ENCODE measurements around the gene THAP11. TPM values are rescaled to one million over a fixed set of nuclear protein-coding genes. Genes with fewer than 3 reads are reported as not detected.

Gene THAP11
- total and polyA plus RNA-seq, 2 of the 13 experiments (the other 11 are each of a cell fraction or from before 2014, with no cell fraction given), result 44.2 to 53.4 TPM

GRCh38 chr16:67857547-67858233 lies 15.6 kb downstream of the THAP11 start (continued):
- no peak for TF ChIP-seq MTERF4 (CRISPR knock-in tag; IDR thresholded peaks at IDR 0.05)
- TF ChIP-seq ARID5B (CRISPR knock-in tag; IDR thresholded peaks at IDR 0.05), result peak; percentile 71; the same call in 1 of the 2 replicates
- TF ChIP-seq SAFB2 (CRISPR knock-in tag; IDR thresholded peaks at IDR 0.05; ENCODE audit: borderline replicate concordance, low read depth), result peak; percentile 68; the same call in 1 of the 2 replicates
- TF ChIP-seq RFXANK (CRISPR knock-in tag; IDR thresholded peaks at IDR 0.05), result no peak
- TF ChIP-seq FOXK2 (IDR thresholded peaks at IDR 0.05), result 0 out of 2 replicates have a peak, but pooled peaks have one; percentile 7
- TF ChIP-seq ZFP82 (CRISPR knock-in tag; IDR thresholded peaks at IDR 0.05; ENCODE audit: borderline replicate concordance), result no peak
- TF ChIP-seq CTCF (CRISPR knock-in tag; IDR thresholded peaks at IDR 0.05), result no peak
- peak; percentile 7; the same call in 1 of the 2 replicates for TF ChIP-seq UBTF (CRISPR knock-in tag; IDR thresholded peaks at IDR 0.05)
- TF ChIP-seq U2AF2 (IDR thresholded peaks at IDR 0.05; ENCODE audit: low read depth, low read length), result no peak
- no peak for TF ChIP-seq STAG1 (CRISPR knock-in tag; IDR thresholded peaks at IDR 0.05)
- TF ChIP-seq ZNF292 (CRISPR knock-in tag; IDR thresholded peaks at IDR 0.05; ENCODE audit: borderline replicate concordance, low read depth), result peak; percentile 21; the same call in 1 of the 2 replicates
- no peak for TF ChIP-seq ZNF276 (CRISPR knock-in tag; IDR thresholded peaks at IDR 0.05; ENCODE audit: low read depth)
- no peak for TF ChIP-seq DBP (CRISPR knock-in tag; IDR thresholded peaks at IDR 0.05; ENCODE audit: not compliant biosample characterization)
- TF ChIP-seq NFYC (CRISPR knock-in tag; IDR thresholded peaks at IDR 0.05), result no peak
- TF ChIP-seq ZNF781 (CRISPR knock-in tag; IDR thresholded peaks at IDR 0.05; ENCODE audit: borderline replicate concordance, not compliant biosample characterization), result no peak
- TF ChIP-seq CENPBD1 (CRISPR knock-in tag; IDR thresholded peaks at IDR 0.05; ENCODE audit: borderline replicate concordance, low read depth), result no peak

Data from HepG2 (cell line).